Keratinocyte (primary cell): ENCODE data around the gene GLT1D1. TPM values are rescaled to one million over a fixed set of nuclear protein-coding genes. Genes with fewer than 3 reads are reported as not detected.

Experiments used
- DNase-seq: peaks from one replicate; pipeline ENCODE4 v3.0.0-alpha.2; 2011; ENCODE audit warnings: low read depth, missing footprints, low spot score
- FAIRE-seq: peaks from 2 replicates; lab custom pipeline; 2011; peaks lifted over from hg19 to GRCh38; lab: Jason Lieb, UNC
- H2AFZ ChIP-seq: 2 replicates; pipeline ENCODE4 v1.6.0; 2012; ENCODE audit warnings: low read length, control low read depth, inconsistent platforms; ENCODE audit not compliant: control insufficient read depth
- H3K27ac ChIP-seq: 2 replicates; pipeline ENCODE4 v1.5.1; 2011; ENCODE audit warnings: low read length; ENCODE audit not compliant: control insufficient read depth, insufficient read depth
- H3K27me3 ChIP-seq: 3 replicates; pipeline ENCODE4 v1.6.0; 2011; ENCODE audit warnings: low read length; ENCODE audit not compliant: control insufficient read depth, insufficient read depth; ENCODE audit errors: extremely low read depth
- H3K36me3 ChIP-seq, 2 experiments: 2 replicates in 1 of 2; 3 replicates in 1 of 2; pipeline ENCODE4 v1.5.1; 2011; ENCODE audit warnings: low read length in 2 of 2, mild to moderate bottlenecking in 1 of 2; ENCODE audit not compliant: control insufficient read depth in 2 of 2, insufficient read depth in 2 of 2; ENCODE audit errors: extremely low read depth in 1 of 2
- H3K4me1 ChIP-seq: 3 replicates; pipeline ENCODE4 v1.5.1; 2011; ENCODE audit warnings: low read length; ENCODE audit not compliant: control insufficient read depth, insufficient read depth; ENCODE audit errors: extremely low read depth
- H3K4me2 ChIP-seq: 3 replicates; pipeline ENCODE4 v1.6.0; 2011; ENCODE audit warnings: low read depth, low read length; ENCODE audit not compliant: control insufficient read depth, insufficient read depth; ENCODE audit errors: extremely low read depth
- H3K4me3 ChIP-seq, 3 experiments: fragments of 200-600 bp in 1 of 3; sonication (generic) in 1 of 3; 2 replicates in 2 of 3; 3 replicates in 1 of 3; pipeline ENCODE4 v1.5.1; 2011 to 2016; ENCODE audit warnings: low read length in 3 of 3, mild to moderate bottlenecking in 3 of 3, control low read depth in 2 of 3, inconsistent platforms in 1 of 3, low read depth in 1 of 3, mixed read lengths in 1 of 3, mixed run types in 1 of 3, moderate library complexity in 1 of 3; ENCODE audit not compliant: control insufficient read depth in 2 of 3, insufficient read depth in 2 of 3; ENCODE audit errors: extremely low read depth in 1 of 3
- H3K79me2 ChIP-seq: 2 replicates; pipeline ENCODE4 v1.6.0; 2012; ENCODE audit warnings: low read length; ENCODE audit not compliant: control insufficient read depth, insufficient read depth
- H3K9ac ChIP-seq: 3 replicates; pipeline ENCODE4 v1.6.0; 2011; ENCODE audit warnings: low read length; ENCODE audit not compliant: control insufficient read depth, insufficient read depth; ENCODE audit errors: extremely low read depth
- H3K9me1 ChIP-seq: 3 replicates; pipeline ENCODE4 v1.6.0; 2011; ENCODE audit warnings: low read length; ENCODE audit not compliant: control insufficient read depth, insufficient read depth; ENCODE audit errors: extremely low read depth
- H3K9me3 ChIP-seq: 2 replicates; pipeline ENCODE4 v1.5.1; 2012; ENCODE audit warnings: low read depth, low read length; ENCODE audit not compliant: control insufficient read depth
- H4K20me1 ChIP-seq: 3 replicates; pipeline ENCODE4 v1.6.0; 2011; ENCODE audit warnings: low read length; ENCODE audit not compliant: control insufficient read depth, insufficient read depth; ENCODE audit errors: extremely low read depth
- EZH2 ChIP-seq: IDR thresholded peaks from one replicate; pipeline ENCODE4 v1.6.1; 2012; ENCODE audit warnings: inconsistent platforms, mild to moderate bottlenecking, low read length, moderate library complexity
- dilution Hi-C: fragments of 300-500 bp; cut with MboI; formaldehyde crosslinking; loops from one replicate; pipeline ENCODE4 v1.7.0; 2020; ENCODE audit warnings: low sequenced_read_pairs; ENCODE audit not compliant: extremely low pct_ligation_motif_present
- polyA plus RNA-seq, 5 experiments: library from polyadenylated mRNA; depleted of rRNA in 3 of 5; stranded (reverse) in 3 of 5; stranded (forward) in 1 of 5; unstranded in 1 of 5; fragments of >200 nt; gene quantifications; 1 replicate in 1 of 5; 2 replicates in 3 of 5; 3 replicates in 1 of 5; pipeline versions ENCODE4 v1.2.1 to v1.2.3, GENCODE V29; 2011 to 2012; ENCODE audit warnings: missing spikeins in 2 of 5, low read depth in 1 of 5, low replicate concordance in 1 of 5
- TF ChIP-seq, protein P1 (sequence below), 3 experiments: IDR thresholded peaks in 1 of 3; conservative IDR thresholded peaks in 1 of 3; optimal IDR thresholded peaks in 1 of 3; 2 replicates in 2 of 3; 3 replicates in 1 of 3; pipeline versions ENCODE3 to v1.5.1; 2011; ENCODE audit warnings: low read length in 3 of 3, mild to moderate bottlenecking in 3 of 3, moderate library complexity in 2 of 3, control low read depth in 1 of 3, inconsistent platforms in 1 of 3; ENCODE audit not compliant: insufficient read depth in 2 of 3; ENCODE audit errors: extremely low read depth in 1 of 3

GLT1D1 gene
- polyA plus RNA-seq, 1 donor (not counting 4 experiments of a cell fraction or from before 2014, with no cell fraction given), result not detected

DNA sequence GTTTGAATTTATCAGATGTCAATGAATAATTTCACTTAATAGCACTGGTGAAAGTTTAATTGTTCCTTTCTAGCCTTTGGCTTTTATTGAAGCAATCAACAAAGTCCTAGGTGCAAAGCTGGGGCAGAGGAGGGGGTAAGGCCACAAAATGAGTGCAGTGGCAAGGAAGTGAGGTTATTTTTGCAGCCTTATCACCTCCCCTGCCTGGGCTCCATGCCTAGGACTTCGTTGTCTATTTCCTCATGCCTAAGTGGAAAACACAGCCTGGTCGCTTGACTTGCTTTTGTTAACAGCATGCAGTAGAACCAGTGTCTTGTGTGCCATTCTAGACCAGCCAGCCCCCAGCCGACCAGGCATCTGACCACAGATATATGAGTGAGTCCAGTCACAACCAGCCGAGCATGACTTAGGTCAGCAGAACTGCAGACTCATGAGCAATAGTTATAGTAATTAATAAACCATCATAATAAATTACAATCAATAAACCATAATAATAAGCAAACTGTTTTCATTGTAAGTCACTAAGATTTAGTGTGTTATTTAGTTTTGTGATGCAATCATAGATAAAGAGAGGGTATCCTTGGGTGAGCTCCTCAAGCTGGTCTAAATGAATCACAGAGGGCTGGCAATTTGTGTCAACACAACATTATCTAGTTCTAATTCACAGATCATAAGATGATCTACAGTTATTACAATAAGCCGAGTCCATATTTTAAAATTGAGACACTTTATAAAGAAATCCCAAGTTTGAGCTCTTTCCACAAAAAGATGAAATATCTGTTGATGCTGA lies 156.8 kb downstream of the GLT1D1 start:
- no peaks in the 10 kb centered on the region for H3K9me1 ChIP-seq
- H3K9ac ChIP-seq, result no peak overlapping the region
- H2AFZ ChIP-seq, result no peak overlapping the region
- no peaks in the 10 kb centered on the region for H3K27me3 ChIP-seq
- DNase-seq, result no peak
- no peak overlapping the region for H3K27ac ChIP-seq
- dilution Hi-C loops, result no loop called here
- H3K4me1 ChIP-seq, result no peaks in the 10 kb centered on the region
- FAIRE-seq, result no peak
- H3K36me3 ChIP-seq, result no peaks in the 10 kb centered on the region
- no peaks in the 10 kb centered on the region for H3K9me3 ChIP-seq
- H4K20me1 ChIP-seq, result no peaks in the 10 kb centered on the region
- H3K4me3 ChIP-seq, result no peak overlapping the region
- no peak overlapping the region for H3K4me2 ChIP-seq
- no peaks in the 10 kb centered on the region for H3K79me2 ChIP-seq
- TF ChIP-seq EZH2, result no peak
- TF ChIP-seq, protein P1, sequence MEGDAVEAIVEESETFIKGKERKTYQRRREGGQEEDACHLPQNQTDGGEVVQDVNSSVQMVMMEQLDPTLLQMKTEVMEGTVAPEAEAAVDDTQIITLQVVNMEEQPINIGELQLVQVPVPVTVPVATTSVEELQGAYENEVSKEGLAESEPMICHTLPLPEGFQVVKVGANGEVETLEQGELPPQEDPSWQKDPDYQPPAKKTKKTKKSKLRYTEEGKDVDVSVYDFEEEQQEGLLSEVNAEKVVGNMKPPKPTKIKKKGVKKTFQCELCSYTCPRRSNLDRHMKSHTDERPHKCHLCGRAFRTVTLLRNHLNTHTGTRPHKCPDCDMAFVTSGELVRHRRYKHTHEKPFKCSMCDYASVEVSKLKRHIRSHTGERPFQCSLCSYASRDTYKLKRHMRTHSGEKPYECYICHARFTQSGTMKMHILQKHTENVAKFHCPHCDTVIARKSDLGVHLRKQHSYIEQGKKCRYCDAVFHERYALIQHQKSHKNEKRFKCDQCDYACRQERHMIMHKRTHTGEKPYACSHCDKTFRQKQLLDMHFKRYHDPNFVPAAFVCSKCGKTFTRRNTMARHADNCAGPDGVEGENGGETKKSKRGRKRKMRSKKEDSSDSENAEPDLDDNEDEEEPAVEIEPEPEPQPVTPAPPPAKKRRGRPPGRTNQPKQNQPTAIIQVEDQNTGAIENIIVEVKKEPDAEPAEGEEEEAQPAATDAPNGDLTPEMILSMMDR (optimal IDR thresholded peaks at IDR 0.05 in 1 of 3, IDR thresholded peaks at IDR 0.05 in 1 of 3, conservative IDR thresholded peaks at IDR 0.05 in 1 of 3; ENCODE audit: extremely low read depth in 1 of 3, insufficient read depth in 2 of 3, low read length in 3 of 3), result no peak

DNA sequence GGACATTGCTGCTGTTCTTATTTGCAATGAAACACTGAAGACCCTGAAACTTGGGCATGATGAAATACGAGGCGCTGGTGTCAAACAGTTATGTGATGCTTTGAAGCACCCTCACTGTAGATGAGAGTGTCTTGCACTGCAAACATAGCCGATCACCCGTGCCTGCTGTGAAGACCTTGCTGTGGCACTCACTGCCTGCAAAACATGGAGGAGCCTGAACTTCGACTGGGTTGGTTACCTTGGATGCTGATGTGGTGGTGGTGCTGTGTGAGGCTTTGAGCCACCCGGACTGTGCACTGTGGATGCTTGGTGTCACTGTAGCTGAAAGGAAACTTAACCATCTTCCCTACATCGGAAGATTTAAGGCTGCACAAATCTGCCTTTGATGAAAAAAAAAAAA lies 162.9 kb downstream of the GLT1D1 start:
- no peak for TF ChIP-seq EZH2
- Histone ChIP-seq H3K9me1 (no peaks in the 10 kb centered on the region), H3K9me3 (peaks cover 5% of the 10 kb centered on the region), H3K9ac (no peak overlapping the region), H3K27me3 (no peaks in the 10 kb centered on the region), H3K79me2 (no peaks in the 10 kb centered on the region), H4K20me1 (no peaks in the 10 kb centered on the region), H3K36me3 (no peaks in the 10 kb centered on the region), H3K4me3 (no peak overlapping the region), H3K4me1 (no peaks in the 10 kb centered on the region), H3K4me2 (no peak overlapping the region), H2AFZ (no peak overlapping the region), H3K27ac (no peak overlapping the region)
- FAIRE-seq (no peak), DNase-seq (no peak)
- dilution Hi-C loops, result no loop called here
